SJCRH30 (cell line): ENCODE results near the gene CHMP4A. TPM values are rescaled to one million over a fixed set of nuclear protein-coding genes. Genes with fewer than 3 reads are reported as not detected.

Experiments used
- DNase-seq, 2 experiments: peaks; one replicate each; pipeline ENCODE4 v3.0.0-alpha.2; 2015 to 2020
- H3K27ac ChIP-seq: fragments of 250-450 bp; sonication (Bioruptor Pico); 2 replicates; pipeline ENCODE4 v1.5.1; 2020; ENCODE audit warnings: mild to moderate bottlenecking, moderate library complexity
- H3K27me3 ChIP-seq: fragments of 250-450 bp; sonication (Bioruptor Pico); 2 replicates; pipeline ENCODE4 v1.5.1; 2020; ENCODE audit warnings: mild to moderate bottlenecking, moderate library complexity
- H3K36me3 ChIP-seq: fragments of 250-450 bp; sonication (Bioruptor Pico); 2 replicates; pipeline ENCODE4 v1.5.1; 2020; ENCODE audit warnings: mild to moderate bottlenecking, moderate library complexity
- H3K4me1 ChIP-seq: fragments of 250-450 bp; sonication (Bioruptor Pico); 2 replicates; pipeline ENCODE4 v1.5.1; 2020; ENCODE audit warnings: mild to moderate bottlenecking, moderate library complexity
- H3K4me3 ChIP-seq: fragments of 250-450 bp; sonication (Bioruptor Pico); 2 replicates; pipeline ENCODE4 v1.5.1; 2020; ENCODE audit warnings: mild to moderate bottlenecking, moderate library complexity
- H3K9me3 ChIP-seq: fragments of 250-450 bp; sonication (Bioruptor Pico); replicated peaks from 2 replicates; pipeline ENCODE4 v1.5.1; 2020; ENCODE audit warnings: mild to moderate bottlenecking, moderate library complexity
- total RNA-seq: library from RNA; depleted of rRNA; stranded (reverse); fragments of >200 nt; shearing (Covaris generic); gene quantifications from 2 replicates; pipeline ENCODE4 v1.2.3, GENCODE V29; 2014; rRNA removed

Gene CHMP4A, protein sequence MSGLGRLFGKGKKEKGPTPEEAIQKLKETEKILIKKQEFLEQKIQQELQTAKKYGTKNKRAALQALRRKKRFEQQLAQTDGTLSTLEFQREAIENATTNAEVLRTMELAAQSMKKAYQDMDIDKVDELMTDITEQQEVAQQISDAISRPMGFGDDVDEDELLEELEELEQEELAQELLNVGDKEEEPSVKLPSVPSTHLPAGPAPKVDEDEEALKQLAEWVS
- total RNA-seq: 21.5 and 29.1 TPM in 2 replicates

DNA sequence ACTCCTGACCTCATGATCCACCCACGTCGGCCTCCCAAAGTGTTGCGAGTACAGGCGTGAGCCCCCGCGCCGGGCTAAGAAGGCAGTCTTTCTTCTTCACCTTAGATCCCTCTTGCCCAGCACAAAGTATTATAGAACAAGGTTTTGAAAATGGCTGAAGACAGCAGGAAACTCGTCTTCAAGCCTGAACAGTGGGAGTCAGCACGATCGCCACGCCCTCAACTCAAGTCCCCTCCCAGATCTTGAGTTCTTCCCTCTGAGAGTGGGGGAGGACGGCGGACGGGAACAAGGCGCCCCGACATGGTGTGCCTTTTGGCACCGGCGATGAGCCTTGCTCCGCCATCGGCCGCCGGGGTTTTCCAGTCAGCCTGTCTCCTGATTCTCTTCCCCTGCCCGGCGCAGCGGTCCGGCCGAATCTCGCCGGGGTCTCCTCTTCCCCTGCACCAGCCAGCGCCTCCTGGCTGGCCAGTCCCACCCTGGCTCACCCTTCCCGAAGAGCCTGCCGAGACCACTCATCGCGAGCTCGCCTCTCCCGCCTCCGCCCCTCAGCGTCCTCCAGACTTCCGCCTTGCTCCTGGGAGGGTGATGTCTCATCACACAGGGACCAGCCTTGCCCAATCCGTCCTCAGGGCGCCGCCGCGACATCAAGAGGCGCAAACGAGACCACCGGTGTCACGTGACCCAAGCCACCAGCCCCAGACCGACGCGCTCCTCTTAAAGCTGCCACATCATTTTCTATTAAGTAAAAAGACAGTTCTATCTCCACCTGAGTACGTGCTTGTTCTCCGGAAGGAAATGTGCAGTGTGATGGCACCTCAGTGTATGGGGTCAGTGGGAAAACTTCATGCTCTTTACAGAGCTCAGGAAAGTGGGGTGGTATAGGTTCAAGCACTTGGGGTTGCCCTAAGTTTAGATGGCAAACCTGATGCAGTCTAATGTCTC is at the start of gene CHMP4A:
CHMP4A (minus strand) TSS at position 565 of the 942 bp plus-strand sequence; CDS start at position 516, 49 bp downstream.
- DNase-seq: peak; percentile 98 to 99
- peaks cover 7% of the 10 kb centered on the region for H3K36me3 ChIP-seq
- H3K4me1 ChIP-seq: no peaks in the 10 kb centered on the region
- peak within 1 kb of the TSS; percentile 71 for H3K4me3 ChIP-seq
- H3K9me3 ChIP-seq: no peaks in the 10 kb centered on the region
- peak within 1 kb of the TSS; percentile 83 for H3K27ac ChIP-seq
- no peaks in the 10 kb centered on the region for H3K27me3 ChIP-seq

DNA sequence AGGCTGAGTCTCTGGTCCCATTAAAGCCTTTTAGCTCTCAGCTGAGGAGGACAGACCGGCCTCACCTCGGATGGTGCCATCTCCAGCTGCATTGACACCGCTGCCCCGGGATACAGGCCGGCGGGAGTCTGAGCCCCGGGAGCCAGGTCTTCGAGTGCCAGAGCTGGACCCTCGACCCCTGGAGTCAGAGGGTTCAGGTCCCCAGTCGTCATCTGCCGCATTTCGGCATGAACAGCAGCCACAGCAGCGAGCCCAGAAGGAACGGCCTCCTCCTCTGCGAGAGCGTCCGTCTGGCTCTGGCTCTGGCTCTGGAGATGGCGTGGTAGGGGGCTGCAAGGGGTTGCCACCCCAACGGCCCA is 48.7 kb upstream of the CHMP4A start:
- Histone ChIP-seq H3K4me1 (no peaks in the 10 kb centered on the region), H3K36me3 (no peaks in the 10 kb centered on the region), H3K27ac (no peak overlapping the region), H3K9me3 (no peaks in the 10 kb centered on the region), H3K27me3 (no peaks in the 10 kb centered on the region), H3K4me3 (no peak overlapping the region)
- DNase-seq: no peak

DNA sequence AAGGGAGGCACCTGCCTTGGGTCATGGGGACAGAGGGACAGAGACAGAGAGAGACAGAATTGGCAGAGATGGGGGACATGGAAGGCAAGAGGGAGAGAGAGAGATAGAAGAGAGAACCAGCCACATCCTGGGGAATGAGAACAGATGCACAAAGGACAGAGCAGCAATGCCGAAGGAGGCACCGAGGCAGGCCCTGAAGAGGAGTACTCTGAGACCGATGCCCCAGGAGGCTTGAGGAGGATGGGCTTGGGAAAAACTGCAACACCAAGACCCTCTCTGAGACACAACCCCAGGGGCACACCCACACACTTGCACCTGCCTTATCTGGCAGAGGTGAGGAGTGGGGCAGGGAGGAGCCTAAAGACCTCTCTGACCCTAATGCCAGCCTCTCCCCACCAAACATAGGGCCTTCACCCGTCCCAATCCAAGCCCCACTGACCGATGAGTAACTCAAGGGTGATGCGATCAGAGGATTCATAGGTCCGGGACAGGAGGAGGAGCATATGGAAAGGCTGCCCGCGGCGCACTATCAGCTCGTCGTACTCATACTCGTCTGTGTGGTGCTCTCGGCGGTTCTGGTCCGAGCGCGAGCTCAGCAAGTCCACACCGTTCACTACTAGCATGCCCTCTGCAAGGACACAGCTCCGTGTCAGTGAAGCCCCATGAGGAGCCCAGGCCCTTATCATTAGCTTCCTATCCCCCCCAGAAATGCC is 48.1 kb upstream of the CHMP4A start:
- H3K27ac ChIP-seq: no peak overlapping the region
- H3K36me3 ChIP-seq: no peaks in the 10 kb centered on the region
- no peak for DNase-seq
- no peaks in the 10 kb centered on the region for H3K4me1 ChIP-seq
- H3K4me3 ChIP-seq: no peak overlapping the region
- H3K27me3 ChIP-seq: no peaks in the 10 kb centered on the region
- H3K9me3 ChIP-seq: no peaks in the 10 kb centered on the region

DNA sequence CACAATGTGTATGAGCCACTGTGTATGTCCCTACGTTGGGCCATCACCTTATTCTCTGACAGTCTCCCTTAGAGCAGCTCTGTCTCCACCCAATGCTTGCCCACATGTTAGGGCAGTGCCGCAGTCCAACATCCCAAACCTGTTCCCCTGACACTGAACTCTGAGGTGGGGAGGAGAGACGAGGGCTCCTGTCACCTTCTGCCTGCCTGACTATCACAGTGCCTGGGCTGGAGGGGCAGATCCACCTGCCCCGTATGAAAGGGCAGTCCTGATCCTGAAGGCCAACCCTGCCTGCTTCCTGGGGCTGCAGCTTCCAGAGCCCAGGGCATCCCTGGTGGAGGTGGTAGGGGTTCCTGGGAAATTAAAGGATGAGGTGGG is 47.5 kb upstream of the CHMP4A start:
- H3K27ac ChIP-seq: no peak overlapping the region
- no peaks in the 10 kb centered on the region for H3K36me3 ChIP-seq
- no peaks in the 10 kb centered on the region for H3K27me3 ChIP-seq
- DNase-seq: no peak
- no peak overlapping the region for H3K4me3 ChIP-seq
- H3K9me3 ChIP-seq: no peaks in the 10 kb centered on the region
- no peaks in the 10 kb centered on the region for H3K4me1 ChIP-seq

DNA sequence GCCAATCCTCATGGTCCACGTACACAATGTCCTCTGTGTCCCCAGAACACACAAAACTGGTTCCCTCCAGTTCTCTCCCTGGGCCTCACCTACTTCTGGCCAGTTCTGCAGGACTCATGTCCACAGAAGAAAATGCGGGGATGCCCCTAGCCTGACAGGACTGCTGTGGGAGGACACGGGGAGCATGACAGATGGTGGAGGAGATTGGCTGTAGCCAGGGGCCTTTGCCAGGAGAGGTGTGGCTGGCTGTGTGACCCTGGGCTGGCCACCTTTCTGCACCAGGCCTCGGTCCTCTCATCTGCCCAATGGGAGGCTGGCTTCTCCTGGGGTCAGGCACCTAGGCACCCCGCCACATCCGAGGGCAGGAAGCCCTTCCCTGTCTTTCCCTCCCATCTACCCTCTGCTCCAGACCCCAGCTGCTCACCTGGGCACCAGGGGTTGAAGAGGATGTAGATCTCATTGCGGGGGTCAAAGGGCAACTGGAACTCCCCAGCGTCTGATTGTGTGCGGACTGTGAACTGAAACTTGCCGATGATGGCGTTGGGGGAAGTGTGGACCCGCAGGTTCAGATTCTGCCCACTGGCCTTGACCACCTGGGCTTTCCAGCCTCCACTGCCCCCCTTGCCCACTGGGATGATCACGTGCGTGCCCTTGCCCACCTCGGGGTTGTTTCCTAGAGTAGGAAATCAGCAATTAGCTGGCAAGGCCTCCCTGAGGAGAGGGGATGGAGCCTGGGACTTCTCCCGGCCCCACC is 46.9 kb upstream of the CHMP4A start:
- H3K9me3 ChIP-seq: no peaks in the 10 kb centered on the region
- no peak overlapping the region for H3K4me3 ChIP-seq
- no peaks in the 10 kb centered on the region for H3K36me3 ChIP-seq
- no peaks in the 10 kb centered on the region for H3K27me3 ChIP-seq
- no peak for DNase-seq
- H3K4me1 ChIP-seq: no peaks in the 10 kb centered on the region
- H3K27ac ChIP-seq: no peak overlapping the region

- H3K9me3 ChIP-seq: no peaks in the 10 kb centered on the region
- H3K4me3 ChIP-seq: no peak overlapping the region
- no peaks in the 10 kb centered on the region for H3K27me3 ChIP-seq
- peak in 1 of 2 experiments; percentile 27 for DNase-seq
- H3K27ac ChIP-seq: no peak overlapping the region
- no peaks in the 10 kb centered on the region for H3K4me1 ChIP-seq
- no peaks in the 10 kb centered on the region for H3K36me3 ChIP-seq
These were observed 46.2 kb upstream of the CHMP4A start for GRCh38 chr14:24259282-24260025.

DNA sequence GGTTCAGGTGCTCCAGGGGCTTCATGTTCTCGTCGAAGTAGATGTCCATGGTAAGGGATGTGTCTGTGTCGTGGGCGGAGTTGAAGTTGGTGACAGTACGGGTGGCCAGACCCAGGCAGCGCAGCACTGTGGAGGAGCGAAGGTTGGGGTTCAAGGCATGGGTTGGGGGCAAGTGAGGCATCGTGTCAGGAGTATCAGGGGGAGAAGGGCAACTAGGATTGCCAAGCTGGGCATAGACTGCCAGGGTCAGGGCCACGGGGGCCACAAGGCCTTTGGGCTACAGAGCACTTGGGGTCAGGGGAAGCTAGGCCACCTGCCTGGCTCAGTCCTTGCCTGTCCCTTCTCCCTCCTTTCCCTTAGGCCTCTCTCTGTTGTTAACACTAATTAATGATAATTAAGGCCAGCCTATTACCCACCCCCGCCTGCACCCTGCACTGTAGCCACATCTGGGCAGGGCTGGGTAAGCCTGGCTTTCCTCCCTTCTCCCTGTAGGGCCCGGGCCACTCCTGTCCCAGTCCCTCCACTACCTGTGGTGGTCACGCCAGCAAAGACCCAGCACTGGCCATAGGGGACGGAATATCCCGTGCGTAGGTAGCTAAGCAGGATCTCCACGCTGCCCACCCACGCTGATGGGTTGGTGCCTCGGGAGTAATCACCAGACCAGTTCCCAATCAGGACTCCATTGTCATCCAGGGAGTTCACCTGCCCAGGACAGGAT is 45.4 kb upstream of the CHMP4A start:
- DNase-seq: no peak
- H3K9me3 ChIP-seq: no peaks in the 10 kb centered on the region

GRCh38 chr14:24258119-24258518 is 44.8 kb upstream of the CHMP4A start:
- Histone ChIP-seq H3K27me3 (no peaks in the 10 kb centered on the region), H3K36me3 (no peaks in the 10 kb centered on the region)
- no peak for DNase-seq

More for the DNA sequence above, 45.4 kb upstream of the CHMP4A start:
- no peak overlapping the region for H3K27ac ChIP-seq
- H3K4me1 ChIP-seq: no peaks in the 10 kb centered on the region
- no peak overlapping the region for H3K4me3 ChIP-seq
- no peaks in the 10 kb centered on the region for H3K36me3 ChIP-seq
- no peaks in the 10 kb centered on the region for H3K27me3 ChIP-seq

GRCh38 chr14:24256960-24257359 is 43.7 kb upstream of the CHMP4A start:
- no peaks in the 10 kb centered on the region for H3K27me3 ChIP-seq
- DNase-seq: no peak
- H3K9me3 ChIP-seq: no peaks in the 10 kb centered on the region
- H3K4me1 ChIP-seq: no peaks in the 10 kb centered on the region
- no peaks in the 10 kb centered on the region for H3K36me3 ChIP-seq
- H3K27ac ChIP-seq: no peak overlapping the region
- no peak overlapping the region for H3K4me3 ChIP-seq

More at GRCh38 chr14:24258119-24258518, 44.8 kb upstream of the CHMP4A start:
- Histone ChIP-seq H3K4me1 (no peaks in the 10 kb centered on the region), H3K27ac (no peak overlapping the region), H3K9me3 (no peaks in the 10 kb centered on the region), H3K4me3 (no peak overlapping the region)

DNA sequence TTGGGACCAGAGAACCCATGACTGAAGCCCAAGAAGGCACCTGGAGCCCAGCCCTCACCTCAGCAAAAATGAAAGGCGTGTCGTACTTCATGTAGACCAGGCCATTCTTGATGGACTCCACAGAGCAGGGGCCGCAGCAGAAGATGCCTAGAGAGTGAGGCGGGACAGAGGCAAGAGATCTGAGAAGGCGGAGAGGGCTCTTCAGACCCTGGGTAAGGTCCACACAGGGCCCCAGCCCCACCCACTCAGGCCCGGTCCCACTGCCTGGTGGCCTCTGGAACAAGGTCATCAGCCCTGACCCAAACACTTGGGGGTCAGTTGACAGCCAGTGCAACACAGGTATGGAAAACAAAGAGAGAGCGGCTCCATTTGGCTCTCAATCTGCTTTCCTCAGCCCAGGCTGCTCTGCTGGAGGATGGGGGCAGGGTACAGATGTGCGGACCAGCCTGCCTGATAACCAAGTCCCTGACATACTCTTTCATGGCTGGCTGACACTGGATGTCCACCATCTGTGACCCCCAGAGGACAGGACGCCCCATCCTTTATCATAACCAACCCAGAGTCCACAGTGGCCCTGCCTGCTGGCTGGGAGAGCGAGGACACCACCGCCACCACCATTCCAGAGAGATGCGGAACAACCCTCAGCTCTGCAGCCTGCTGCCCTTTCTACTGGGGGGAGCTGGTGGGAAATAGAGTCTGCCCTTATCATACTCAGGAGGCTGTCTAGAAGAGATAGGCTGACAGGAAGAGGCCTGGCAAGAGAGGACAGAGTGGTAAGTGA is 42.8 kb upstream of the CHMP4A start:
- Histone ChIP-seq H3K4me3 (no peak overlapping the region), H3K9me3 (no peaks in the 10 kb centered on the region), H3K27me3 (no peaks in the 10 kb centered on the region), H3K36me3 (no peaks in the 10 kb centered on the region), H3K27ac (no peak overlapping the region), H3K4me1 (no peaks in the 10 kb centered on the region)
- no peak for DNase-seq

DNA sequence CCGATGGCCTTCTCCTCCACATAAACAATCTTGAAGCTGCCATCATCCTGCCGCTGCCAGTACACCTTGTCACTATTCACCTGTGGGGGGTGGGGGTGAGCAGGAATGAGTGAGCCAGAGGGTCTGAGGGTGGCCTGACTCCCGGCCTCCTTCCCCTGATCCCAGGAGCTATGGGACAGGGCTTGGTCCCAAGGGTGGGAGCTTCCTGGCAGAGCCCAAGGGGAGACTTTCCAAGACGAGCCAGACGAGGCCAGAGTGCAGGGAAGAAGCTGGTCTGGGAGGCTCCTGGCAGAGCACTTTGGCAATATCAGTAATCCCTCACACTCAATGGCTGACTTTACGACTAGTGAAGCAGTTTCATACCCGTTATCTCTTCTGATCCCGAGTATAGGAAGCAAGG is 42.1 kb upstream of the CHMP4A start:
- peaks cover 1% of the 10 kb centered on the region; the same call in 1 of the 2 replicates for H3K27me3 ChIP-seq
- no peaks in the 10 kb centered on the region for H3K9me3 ChIP-seq
- no peaks in the 10 kb centered on the region for H3K36me3 ChIP-seq
- no peak for DNase-seq
- no peak overlapping the region for H3K27ac ChIP-seq
- no peak overlapping the region for H3K4me3 ChIP-seq
- H3K4me1 ChIP-seq: no peaks in the 10 kb centered on the region

DNA sequence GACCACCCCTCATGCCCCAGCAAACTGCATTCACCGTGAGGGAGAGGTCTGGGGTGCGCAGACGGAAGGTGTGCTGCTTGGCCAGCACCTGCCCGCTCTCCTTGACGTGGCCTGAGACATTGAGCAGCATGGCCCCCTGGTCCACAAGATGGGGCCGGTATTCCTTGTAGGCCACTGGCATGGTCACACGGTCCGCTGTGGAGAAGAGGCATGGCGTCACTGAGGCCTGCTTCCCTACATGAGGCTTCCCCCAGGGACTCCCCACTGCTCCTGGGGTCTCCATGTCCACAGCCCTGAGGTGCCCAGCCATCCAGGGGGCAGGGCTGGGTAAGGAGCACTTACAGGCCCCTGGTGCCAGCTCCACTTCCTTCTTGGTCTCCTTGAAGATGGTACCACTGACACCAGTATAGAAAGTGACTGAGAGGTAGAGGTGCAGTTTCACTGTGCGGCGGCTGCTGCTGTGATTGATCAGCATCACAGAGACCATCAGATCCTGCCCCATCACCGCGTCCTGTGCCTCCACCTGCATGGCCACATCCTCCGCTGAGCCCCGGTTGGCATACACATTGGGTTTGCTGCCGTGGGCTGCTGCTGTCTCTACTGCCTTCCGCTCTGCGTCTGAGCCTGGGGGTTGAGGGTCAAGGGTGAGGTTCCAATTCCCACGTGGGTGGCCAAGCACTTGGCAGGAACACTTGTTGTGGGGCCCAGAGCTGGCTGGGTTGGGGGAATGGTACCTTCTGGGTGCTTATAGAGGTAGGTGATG is 41.5 kb upstream of the CHMP4A start:
- Histone ChIP-seq H3K4me1 (no peaks in the 10 kb centered on the region), H3K9me3 (no peaks in the 10 kb centered on the region), H3K36me3 (no peaks in the 10 kb centered on the region), H3K4me3 (no peak overlapping the region), H3K27me3 (peaks cover 4% of the 10 kb centered on the region; the same call in 1 of the 2 replicates), H3K27ac (no peak overlapping the region)
- DNase-seq: no peak
